Retina (tissue), 1 donor: Measurements from ENCODE around the gene ZFAND6.

Experiments
- DNase-seq: peaks from one replicate; pipeline ENCODE4 v3.0.0-alpha.2; 2016

The ZFAND6 gene

GRCh38 chr15:80052597-80053304 lies 6.7 kb upstream of the ZFAND6 start:
- DNase-seq, result no peak

GRCh38 chr15:80055933-80056332 lies 3.5 kb upstream of the ZFAND6 start:
- DNase-seq, result no peak

GRCh38 chr15:80058044-80058443 lies 1.4 kb upstream of the ZFAND6 start:
- DNase-seq, result no peak

- peak; percentile 73 for DNase-seq
Measured at GRCh38 chr15:80059786-80060355, 395 bp downstream of the ZFAND6 start.

- peak; percentile 27 for DNase-seq
Measured at GRCh38 chr15:80060356-80061006, 1.0 kb downstream of the ZFAND6 start.

- DNase-seq, result no peak
Measured at GRCh38 chr15:80061582-80061981, 2.1 kb downstream of the ZFAND6 start.

- no peak for DNase-seq
Measured at GRCh38 chr15:80066912-80067311, 7.4 kb downstream of the ZFAND6 start.

- no peak for DNase-seq
Measured at GRCh38 chr15:80068578-80068977, 9.1 kb downstream of the ZFAND6 start.

GRCh38 chr15:80070840-80071239 lies 11.4 kb downstream of the ZFAND6 start:
- peak; percentile 5 for DNase-seq

- DNase-seq, result no peak
Measured at GRCh38 chr15:80071652-80072051, 12.2 kb downstream of the ZFAND6 start.

- DNase-seq, result peak; percentile 61
Measured at GRCh38 chr15:80072285-80072994, 13.0 kb downstream of the ZFAND6 start.

- DNase-seq, result no peak
Measured at GRCh38 chr15:80073197-80073596, 13.7 kb downstream of the ZFAND6 start.

GRCh38 chr15:80076321-80077318 lies 17.1 kb downstream of the ZFAND6 start:
- no peak for DNase-seq

GRCh38 chr15:80081390-80081789 lies 21.9 kb downstream of the ZFAND6 start:
- DNase-seq, result no peak

- no peak for DNase-seq
Measured at GRCh38 chr15:80087104-80087503, 27.6 kb downstream of the ZFAND6 start.

- DNase-seq, result no peak
Measured at GRCh38 chr15:80090041-80090440, 30.6 kb downstream of the ZFAND6 start.

GRCh38 chr15:80090879-80091503 lies 31.5 kb downstream of the ZFAND6 start:
- no peak for DNase-seq

GRCh38 chr15:80093854-80094418 lies 34.5 kb downstream of the ZFAND6 start:
- DNase-seq, result no peak

GRCh38 chr15:80095511-80095910 lies 36.0 kb downstream of the ZFAND6 start:
- DNase-seq, result no peak

GRCh38 chr15:80095969-80096368 lies 36.5 kb downstream of the ZFAND6 start:
- DNase-seq, result no peak

- no peak for DNase-seq
Measured at GRCh38 chr15:80098341-80098740, 38.9 kb downstream of the ZFAND6 start.
